Thymus (tissue), 11 donors: Measurements from ENCODE around the gene HTR2B. TPM values are rescaled to one million over a fixed set of nuclear protein-coding genes. Genes with fewer than 3 reads are reported as not detected.
"Not testable (repeated sequence)": the region's sequence is repeated elsewhere in the genome, so short reads cannot be mapped to it uniquely, and the experiment has no call there.

Experiments used
- DNase-seq, 9 donors: peaks; one replicate each; pipeline ENCODE4 v3.0.0-alpha.2; 2013; ENCODE audit warnings: low spot score in 9 of 9, low read depth in 6 of 9, missing footprints in 1 of 9
- H3K27ac ChIP-seq, 2 donors: one replicate each; pipeline ENCODE4 v1.5.1; 2013; ENCODE audit warnings: control low read depth in 1 of 2, low read depth in 1 of 2, low read length in 1 of 2, mild to moderate bottlenecking in 1 of 2, moderate library complexity in 1 of 2
- H3K27me3 ChIP-seq, 2 donors: one replicate each; pipeline ENCODE4 v1.5.1; 2013; ENCODE audit warnings: low read length in 1 of 2; ENCODE audit not compliant: control insufficient read depth in 2 of 2, insufficient read depth in 1 of 2
- H3K36me3 ChIP-seq, 2 donors: one replicate each; pipeline ENCODE4 v1.5.1; 2013; ENCODE audit warnings: low read length in 1 of 2, mild to moderate bottlenecking in 1 of 2, moderate library complexity in 1 of 2; ENCODE audit not compliant: control insufficient read depth in 2 of 2, insufficient read depth in 2 of 2
- H3K4me1 ChIP-seq, 2 donors: one replicate each; pipeline ENCODE4 v1.5.1; 2013; ENCODE audit warnings: low read length in 2 of 2; ENCODE audit not compliant: control insufficient read depth in 2 of 2, insufficient read depth in 2 of 2
- H3K4me3 ChIP-seq, 2 donors: one replicate each; pipeline ENCODE4 v1.5.1; 2013; ENCODE audit warnings: low read length in 2 of 2, control low read depth in 1 of 2, mild to moderate bottlenecking in 1 of 2
- H3K9me3 ChIP-seq, 2 donors: one replicate each; pipeline ENCODE4 v1.5.1; 2013; ENCODE audit warnings: low read length in 1 of 2, mild to moderate bottlenecking in 1 of 2; ENCODE audit not compliant: control insufficient read depth in 2 of 2, insufficient read depth in 1 of 2
- WGBS: extraction: QIAGEN DNeasy Blood & Tissue Kit; methylation state at CpG from one replicate; pipeline ENCODE4 v1.1.7; 2013; 5-methylcytosine and 5-hydroxymethylcytosine counted together
- polyA plus RNA-seq: library from polyadenylated mRNA; stranded (reverse); fragments of 200-250 nt; gene quantifications from one replicate; pipeline ENCODE4 v1.2.3, GENCODE V29; 2013
- total RNA-seq: library from RNA; stranded (reverse); fragments of 120-200 nt; gene quantifications from one replicate; pipeline ENCODE4 v1.2.4, GENCODE V29; 2013
- donor health status: healthy.

Gene HTR2B
- total and polyA plus RNA-seq, 2 donors = 0.84 to 1.1 TPM

DNA sequence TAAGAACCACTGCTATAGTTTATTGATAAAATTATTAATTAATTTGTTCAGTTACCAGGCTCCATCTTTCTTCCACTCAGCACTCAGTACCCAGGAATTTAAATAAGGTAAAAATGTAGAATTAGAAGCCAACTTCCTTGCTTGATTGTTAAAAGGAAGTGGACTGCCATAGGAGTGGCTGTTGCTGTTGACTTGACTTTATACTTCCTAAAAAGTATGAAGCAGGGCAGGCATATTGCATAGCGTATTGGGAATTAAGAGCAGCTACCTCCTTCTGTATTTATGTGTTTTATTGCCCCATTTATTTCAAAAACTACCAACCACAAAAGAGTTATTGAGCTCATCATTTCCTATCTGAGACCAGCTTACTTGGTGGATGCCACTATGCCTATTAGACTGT is 40.3 kb downstream of the HTR2B start:
- no peak for DNase-seq
- H3K4me1 ChIP-seq = no peaks in the 10 kb centered on the region
- no peak overlapping the region for H3K4me3 ChIP-seq
- peaks cover 54 to 77% of the 10 kb centered on the region in 2 donors for H3K36me3 ChIP-seq
- no peak overlapping the region for H3K27ac ChIP-seq
- no peaks in the 10 kb centered on the region for H3K27me3 ChIP-seq
- WGBS = 99% methylated on average over 1 of the region's 1 CpG
- H3K9me3 ChIP-seq = no peaks in the 10 kb centered on the region

DNA sequence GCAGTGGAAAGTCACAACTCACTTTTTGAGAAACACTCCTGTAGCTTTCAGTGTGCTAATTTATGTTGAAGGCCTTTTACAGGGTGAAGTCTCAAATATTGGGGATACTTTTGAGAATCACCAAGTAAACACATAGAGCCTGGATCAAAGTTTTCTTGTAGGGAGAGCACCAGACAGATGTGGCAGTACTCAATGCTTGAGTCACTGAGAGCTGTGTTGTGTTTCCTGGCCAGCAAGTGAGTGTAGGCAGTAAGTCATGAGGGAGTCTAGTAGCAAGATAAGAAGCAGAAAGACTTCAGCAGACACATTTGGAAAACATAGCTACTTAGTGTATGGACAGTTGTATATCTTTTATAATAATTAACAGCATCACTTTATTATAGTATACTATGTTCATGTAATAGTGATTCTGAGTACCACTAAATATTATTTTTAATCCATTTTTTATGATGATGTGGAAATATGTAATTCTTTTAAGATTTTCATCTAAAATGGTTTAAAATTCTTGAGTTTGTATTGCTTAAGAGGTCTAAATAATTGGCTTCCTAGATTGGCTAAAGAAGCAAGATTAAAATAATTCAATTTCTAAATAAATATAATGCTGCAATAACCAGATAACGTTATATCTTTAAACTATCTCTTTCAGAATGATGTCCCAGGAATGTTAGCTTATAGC is 55.3 kb downstream of the HTR2B start:
- Histone ChIP-seq H3K9me3 (no peaks in the 10 kb centered on the region), H3K4me3 (no peak overlapping the region), H3K4me1 (no peaks in the 10 kb centered on the region), H3K27me3 (no peaks in the 10 kb centered on the region), H3K36me3 (peaks cover 13 to 59% of the 10 kb centered on the region in 2 donors), H3K27ac (no peak overlapping the region)
- WGBS = 96% methylated on average over 1 of the region's 1 CpG
- no peak for DNase-seq

DNA sequence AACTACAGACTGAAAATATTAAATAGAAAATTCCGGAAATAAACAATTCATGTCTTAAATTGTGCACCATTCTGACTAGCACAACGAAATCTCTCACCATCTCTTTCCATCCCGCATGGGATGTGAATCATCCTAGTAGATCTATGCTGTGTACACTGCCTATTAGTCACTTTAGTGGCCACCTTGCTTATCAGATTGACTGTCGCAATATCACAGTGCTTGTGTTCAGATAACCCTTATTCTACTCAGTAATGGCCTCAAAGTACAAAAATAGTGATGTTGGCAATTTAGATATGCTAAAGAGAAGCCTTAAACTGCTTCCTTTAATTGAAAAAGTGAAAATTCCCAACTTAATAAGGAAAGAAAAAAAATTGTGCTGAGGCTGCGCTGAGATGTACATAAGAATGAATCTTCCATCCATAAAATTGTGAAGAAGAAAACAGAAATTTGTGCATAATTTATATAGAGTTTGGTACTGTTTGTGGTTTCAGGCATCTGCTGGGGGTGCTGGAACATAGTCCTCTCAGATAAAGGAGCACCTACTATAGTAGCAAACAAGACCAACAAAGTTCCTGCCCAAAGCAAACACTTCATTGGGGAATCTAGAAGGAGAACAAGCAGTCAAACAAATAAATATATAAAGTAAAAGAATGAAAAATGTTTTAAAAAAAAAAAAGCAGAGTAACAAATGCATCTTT is 56.2 kb downstream of the HTR2B start:
- no peak for DNase-seq
- H3K27me3 ChIP-seq = no peaks in the 10 kb centered on the region
- H3K36me3 ChIP-seq = peaks cover 13 to 62% of the 10 kb centered on the region in 2 donors
- 98% methylated on average over 5 of the region's 5 CpGs for WGBS
- no peaks in the 10 kb centered on the region for H3K9me3 ChIP-seq
- no peak overlapping the region for H3K4me3 ChIP-seq
- no peaks in the 10 kb centered on the region for H3K4me1 ChIP-seq
- no peak overlapping the region for H3K27ac ChIP-seq

DNA sequence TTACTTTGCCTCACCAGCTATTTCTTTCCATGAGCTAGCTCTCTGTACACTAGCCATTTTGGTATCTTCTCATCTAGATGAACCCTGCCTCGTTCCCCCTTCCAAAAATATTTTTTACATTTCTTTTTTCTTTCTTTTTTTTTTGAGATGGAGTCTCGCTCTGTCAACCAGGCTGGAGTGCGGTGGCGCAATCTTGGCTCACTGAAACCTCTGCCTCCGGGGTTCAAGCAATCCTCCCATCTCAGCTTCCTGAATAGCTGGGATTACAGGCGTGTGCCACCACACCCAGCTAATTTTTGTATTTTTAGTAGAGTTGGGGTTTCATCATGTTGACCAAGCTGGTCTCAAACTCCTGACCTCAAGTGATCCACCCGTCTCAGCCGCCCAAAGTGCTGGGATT is 57.3 kb downstream of the HTR2B start:
- H3K4me1 ChIP-seq, H3K9me3 ChIP-seq, H3K4me3 ChIP-seq, DNase-seq, H3K27ac ChIP-seq, H3K27me3 ChIP-seq: not testable (repeated sequence)
- H3K36me3 ChIP-seq = peaks cover 18 to 67% of the 10 kb centered on the region in 2 donors
- 97% methylated on average over 8 of the region's 8 CpGs for WGBS

DNA sequence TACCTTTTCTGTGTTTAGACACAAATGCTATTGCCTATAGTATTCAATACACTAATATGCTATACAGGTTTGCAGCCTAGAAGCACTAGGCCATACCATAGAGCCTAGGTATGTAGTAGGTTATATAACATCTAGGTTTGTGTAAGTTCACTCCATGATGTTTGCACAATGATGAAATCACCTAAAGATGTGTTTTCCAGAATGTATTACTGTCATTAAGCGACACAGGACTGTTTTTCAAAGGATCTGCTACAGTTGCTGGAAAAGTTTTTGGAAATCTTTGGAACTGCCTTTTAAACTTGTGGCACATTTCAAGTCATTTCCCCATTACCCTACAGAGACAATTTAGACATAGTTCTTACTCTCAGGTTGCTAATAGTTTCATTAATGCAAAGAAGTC is 58.9 kb downstream of the HTR2B start:
- H3K4me1 ChIP-seq = no peaks in the 10 kb centered on the region
- H3K4me3 ChIP-seq = no peak overlapping the region
- whole genome bisulfite sequencing = 96% methylated on average over 1 of the region's 1 CpG
- no peaks in the 10 kb centered on the region for H3K27me3 ChIP-seq
- H3K9me3 ChIP-seq = no peaks in the 10 kb centered on the region
- no peak overlapping the region for H3K27ac ChIP-seq
- peaks cover 18 to 65% of the 10 kb centered on the region in 2 donors for H3K36me3 ChIP-seq
- DNase-seq = no peak

DNA sequence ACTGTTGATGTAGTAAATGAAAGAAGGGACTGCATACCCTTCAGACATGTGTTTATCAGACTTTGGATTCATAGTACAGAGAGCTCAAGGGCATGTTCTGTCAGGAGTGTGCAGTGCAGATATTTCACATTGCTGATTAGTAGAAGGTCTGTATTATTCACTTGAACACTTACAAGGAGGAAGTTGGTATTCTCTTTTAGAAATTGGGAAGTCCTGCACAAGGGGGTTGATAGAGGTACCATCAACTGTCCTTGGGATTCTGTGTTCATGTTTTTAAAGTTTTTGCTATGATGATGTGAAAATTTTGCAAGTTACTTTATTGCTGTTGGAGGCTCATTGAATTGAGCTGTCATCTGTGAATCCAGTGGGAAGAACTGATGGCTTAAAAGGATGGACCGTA is 61.5 kb downstream of the HTR2B start:
- WGBS = 97% methylated on average over 1 of the region's 1 CpG

DNA sequence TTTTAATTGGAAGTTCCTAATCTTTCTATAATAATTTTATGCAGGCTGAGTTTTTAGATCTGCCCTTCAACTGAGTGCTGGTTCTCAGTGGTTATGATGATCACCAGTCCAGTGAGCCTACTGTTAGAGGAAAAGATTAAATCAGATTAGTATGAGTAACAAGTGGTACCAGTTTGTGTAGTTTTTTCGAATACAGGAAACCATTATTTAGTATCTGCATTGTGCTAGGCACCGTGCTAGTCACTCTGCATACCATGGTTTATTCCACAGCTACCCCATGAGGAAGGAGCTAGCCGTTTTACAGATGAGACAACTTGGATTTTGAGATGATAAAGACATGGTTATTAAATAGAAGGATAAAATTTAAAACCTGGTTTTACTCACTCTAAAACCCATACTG is 62.1 kb downstream of the HTR2B start:
- no peak for DNase-seq
- no peaks in the 10 kb centered on the region for H3K9me3 ChIP-seq
- H3K4me3 ChIP-seq = no peak overlapping the region
- peaks cover 11 to 52% of the 10 kb centered on the region in 2 donors for H3K36me3 ChIP-seq
- peaks cover 6 to 10% of the 10 kb centered on the region in 2 donors for H3K4me1 ChIP-seq
- 95% methylated on average over 3 of the region's 3 CpGs for WGBS
- no peaks in the 10 kb centered on the region for H3K27me3 ChIP-seq
- H3K27ac ChIP-seq = no peak overlapping the region

More for the DNA sequence above, 61.5 kb downstream of the HTR2B start:
- no peaks in the 10 kb centered on the region for H3K9me3 ChIP-seq
- DNase-seq = no peak
- no peak overlapping the region for H3K27ac ChIP-seq
- H3K27me3 ChIP-seq = no peaks in the 10 kb centered on the region
- peaks cover 15 to 57% of the 10 kb centered on the region in 2 donors for H3K36me3 ChIP-seq
- no peak overlapping the region for H3K4me3 ChIP-seq
- H3K4me1 ChIP-seq = peaks cover 2 to 5% of the 10 kb centered on the region in 2 donors

DNA sequence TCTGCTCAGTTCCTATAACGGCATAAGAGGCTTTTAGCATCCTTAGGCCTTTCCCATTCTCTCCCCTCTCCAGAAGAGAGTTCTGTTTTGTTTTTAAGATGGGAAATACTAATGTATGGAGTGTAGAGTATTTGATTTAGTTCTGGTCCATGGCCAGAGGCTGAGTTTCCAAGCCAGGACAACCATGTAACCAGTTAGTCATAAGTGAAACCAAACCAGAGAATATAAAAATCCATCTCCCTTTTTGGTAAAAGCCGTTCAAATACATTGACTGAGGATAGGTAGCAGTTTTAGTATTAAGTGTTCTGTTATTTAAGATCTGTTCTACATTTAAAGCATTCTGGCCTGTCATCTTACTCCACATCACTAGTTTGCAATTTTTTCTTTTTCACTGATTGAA is 65.1 kb downstream of the HTR2B start:
- DNase-seq = no peak
- H3K27ac ChIP-seq = no peak overlapping the region
- peaks cover 5 to 33% of the 10 kb centered on the region in 2 donors for H3K36me3 ChIP-seq
- H3K4me3 ChIP-seq = no peak overlapping the region
- peaks cover 12 to 14% of the 10 kb centered on the region in 2 donors for H3K4me1 ChIP-seq
- 96% methylated on average over 2 of the region's 2 CpGs for WGBS
- H3K9me3 ChIP-seq = peaks cover 0 to 3% of the 10 kb centered on the region in 2 donors
- H3K27me3 ChIP-seq = no peaks in the 10 kb centered on the region

DNA sequence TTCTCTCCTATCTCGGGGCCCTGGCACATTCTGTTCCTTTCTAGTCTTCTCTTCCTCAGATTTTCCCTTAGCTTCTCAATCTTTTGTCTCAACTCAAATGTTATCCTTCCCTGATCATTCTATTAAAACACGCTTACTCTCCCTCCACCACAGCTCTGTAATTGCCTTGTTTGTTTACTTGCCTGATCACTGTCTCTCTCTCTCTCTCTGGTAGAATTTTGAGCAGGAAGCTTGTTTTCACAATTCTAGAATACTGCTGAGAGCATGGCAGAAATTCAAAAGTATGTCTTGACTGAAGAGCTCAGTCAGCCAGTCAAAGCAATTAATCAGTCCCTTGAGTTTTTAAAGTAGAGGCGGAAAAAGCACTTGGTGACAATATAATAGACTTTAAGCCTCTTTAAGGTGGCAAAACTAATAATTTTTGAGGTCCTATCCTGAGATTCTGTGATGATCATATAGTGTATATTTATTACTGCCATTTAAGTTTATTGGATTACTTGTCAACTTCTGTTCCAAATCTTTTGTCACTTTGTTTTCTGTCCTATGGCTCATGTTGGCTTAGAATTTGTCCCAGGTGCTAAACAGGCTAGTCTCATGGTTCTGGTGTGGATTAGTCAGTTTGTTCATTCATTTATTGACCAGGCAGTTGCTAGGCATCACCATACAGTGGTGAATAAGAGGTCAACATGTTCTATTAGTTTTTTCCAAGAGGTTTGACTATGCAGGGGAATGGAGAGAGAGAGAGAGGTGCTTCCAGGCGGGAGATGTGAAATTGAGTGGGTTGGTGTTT is 65.9 kb downstream of the HTR2B start:
- peaks cover under 1 to 4% of the 10 kb centered on the region in 2 donors for H3K27me3 ChIP-seq
- no peak for DNase-seq
- peaks cover 0 to 3% of the 10 kb centered on the region in 2 donors for H3K9me3 ChIP-seq
- H3K4me3 ChIP-seq = no peak overlapping the region
- 97% methylated on average over 4 of the region's 4 CpGs for WGBS
- H3K36me3 ChIP-seq = peaks cover 5 to 25% of the 10 kb centered on the region in 2 donors
- H3K4me1 ChIP-seq = peaks cover 12 to 15% of the 10 kb centered on the region in 2 donors
- H3K27ac ChIP-seq = no peak overlapping the region
